Panc1 (cell line): ENCODE measurements around the gene FUNDC2. TPM values are rescaled to one million over a fixed set of nuclear protein-coding genes. Genes with fewer than 3 reads are reported as not detected.

Experiments
- ATAC-seq: fragments of 200-7000 bp; cut with Tn5 transposase; 2 replicates; pipeline ENCODE4 v1.9.1; 2020; ENCODE audit warnings: mild to moderate bottlenecking, moderate library complexity
- BruUV-seq: library from RNA; stranded (reverse); fragments of 400-500 nt; replicated peaks from 2 replicates; lab custom pipeline; 2021; lab: Mats Ljungman, UMichigan
- CTCF ChIA-PET: fragments of 300-600 bp; sonication (Branson Sonifier 250); formaldehyde crosslinking; loops from one replicate; lab custom pipeline; 2022; ENCODE audit warnings: antibody characterized with exemption; lab: Charles Lee
- POLR2A ChIA-PET: fragments of 300-600 bp; sonication (Branson Sonifier 250); formaldehyde crosslinking; loops from one replicate; lab custom pipeline; 2022; ENCODE audit warnings: antibody characterized with exemption; lab: Charles Lee
- DNase-seq: peaks from one replicate; pipeline ENCODE4 v3.0.0-alpha.2; 2010; ENCODE audit warnings: low read depth, low spot score
- H3K27ac ChIP-seq: 2 replicates; pipeline ENCODE4 v1.5.1; 2011; ENCODE audit warnings: mild to moderate bottlenecking, low read length, inconsistent platforms
- H3K27me3 ChIP-seq: fragments of 200-500 bp; sonication (Bioruptor generic); 2 replicates; pipeline ENCODE4 v1.6.0; 2014; ENCODE audit warnings: low read length, inconsistent platforms; ENCODE audit not compliant: control insufficient read depth, insufficient read depth
- H3K36me3 ChIP-seq: fragments of 200-500 bp; sonication (Bioruptor generic); 2 replicates; pipeline ENCODE4 v1.5.1; 2014; ENCODE audit warnings: inconsistent platforms, mild to moderate bottlenecking, low read length, moderate library complexity; ENCODE audit not compliant: control insufficient read depth, insufficient read depth
- H3K4me1 ChIP-seq: 2 replicates; pipeline ENCODE4 v1.5.1; 2011; ENCODE audit warnings: inconsistent platforms, mild to moderate bottlenecking, low read length, moderate library complexity; ENCODE audit not compliant: control insufficient read depth, insufficient read depth
- H3K4me3 ChIP-seq, 2 experiments: 2 replicates each; pipeline ENCODE4 v1.5.1; 2011 to 2012; ENCODE audit warnings: low read depth in 2 of 2, low read length in 2 of 2, mild to moderate bottlenecking in 2 of 2, inconsistent platforms in 1 of 2, moderate library complexity in 1 of 2
- H3K9me3 ChIP-seq: fragments of 200-500 bp; sonication (Bioruptor generic); 2 replicates; pipeline ENCODE4 v1.5.1; 2014; ENCODE audit warnings: low read depth, mild to moderate bottlenecking, inconsistent platforms, low read length, moderate library complexity; ENCODE audit not compliant: control insufficient read depth, insufficient read depth
- POLR2AphosphoS5 ChIP-seq: IDR thresholded peaks from 2 replicates; pipeline ENCODE4 v1.6.1; 2012; ENCODE audit warnings: mild to moderate bottlenecking, low read depth, low read length, moderate library complexity
- SIN3A ChIP-seq: IDR thresholded peaks from 2 replicates; pipeline ENCODE4 v1.6.1; 2012; ENCODE audit warnings: low read depth, mild to moderate bottlenecking, low read length, moderate library complexity, borderline replicate concordance; ENCODE audit not compliant: insufficient read depth
- TCF7L2 ChIP-seq: IDR thresholded peaks from 2 replicates; pipeline ENCODE4 v1.6.1; 2011; ENCODE audit warnings: mild to moderate bottlenecking, low read depth, low read length, inconsistent platforms
- in situ Hi-C: cut with HindIII; loops from 2 replicates; pipeline ENCODE4 v1.10.0; 2016; ENCODE audit warnings: low sequenced_read_pairs, low pct_unique_long_range_greater_than_20kb
- intact Hi-C: fragments of 100-400 bp; cut with micrococcal nuclease; formaldehyde crosslinking; loops from one replicate; pipeline ENCODE4 v1.10.0; 2022; ENCODE audit not compliant: unreplicated experiment
- total RNA-seq: library from RNA; stranded (reverse); gene quantifications from one replicate; pipeline ENCODE4 v1.2.1, GENCODE V29; 2021; ENCODE audit not compliant: unreplicated experiment
- TF ChIP-seq, protein P1 (sequence below), 2 experiments: IDR thresholded peaks; 2 replicates each; pipeline ENCODE4 v1.6.1; 2011 to 2012; ENCODE audit warnings: low read depth in 2 of 2, control low read depth in 1 of 2, low read length in 1 of 2, mild to moderate bottlenecking in 1 of 2, moderate library complexity in 1 of 2; ENCODE audit not compliant: insufficient read depth in 1 of 2
- TF ChIP-seq, protein P2 (sequence below): fragments of 450-650 bp; IDR thresholded peaks from 2 replicates; pipeline ENCODE4 v1.5.1; 2017; ENCODE audit warnings: mild to moderate bottlenecking

The FUNDC2 gene
- total RNA-seq, 1 experiment from 2014 or later = 68.8 TPM

DNA sequence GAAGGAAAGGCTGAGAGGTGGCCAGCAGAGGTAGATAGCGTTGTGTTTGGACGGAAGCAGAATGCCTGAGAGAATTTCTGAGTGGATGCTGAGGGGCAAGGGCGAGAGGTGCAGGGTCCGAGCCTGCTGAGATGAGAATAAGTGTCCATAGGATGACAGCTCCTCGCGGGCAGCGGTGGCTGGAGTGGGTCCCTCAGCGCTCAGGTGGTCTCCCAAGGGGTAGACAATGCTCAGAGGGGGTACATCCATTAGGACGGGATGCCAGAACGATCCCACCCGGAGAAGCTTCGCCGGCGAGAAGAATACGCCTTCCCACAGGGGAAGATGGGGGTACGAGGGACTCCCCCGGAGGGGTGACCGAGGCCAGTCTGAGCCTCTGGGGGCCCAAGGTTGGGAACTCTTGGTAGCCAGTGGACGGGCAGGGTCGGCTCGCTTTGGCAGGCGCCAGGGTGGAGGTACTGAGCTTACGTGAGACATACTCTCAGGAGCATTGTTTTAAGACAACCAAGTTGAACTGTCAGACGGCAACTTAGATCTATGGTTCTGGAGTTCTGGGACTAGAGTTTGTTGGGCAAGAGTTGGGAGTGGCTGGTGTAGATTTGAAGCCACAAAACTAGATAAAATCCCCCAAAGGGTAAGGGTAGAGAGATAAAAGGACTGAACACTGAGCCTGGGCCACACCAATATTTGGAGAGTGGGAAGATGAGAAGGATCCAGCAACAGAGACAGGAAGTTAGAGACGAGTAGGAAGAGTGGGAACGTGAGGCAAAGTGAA, 60.5 kb downstream of the FUNDC2 start:
- Histone ChIP-seq H3K27me3 (no peaks in the 10 kb centered on the region), H3K4me3 (no peak overlapping the region), H3K27ac (no peak overlapping the region), H3K9me3 (no peaks in the 10 kb centered on the region), H3K4me1 (no peaks in the 10 kb centered on the region), H3K36me3 (peaks cover 2% of the 10 kb centered on the region; the same call in 1 of the 2 replicates)
- DNase-seq (no peak), ATAC-seq (no peak)
- POLR2A ChIA-PET = no interaction called here
- TF ChIP-seq SIN3A (no peak), TCF7L2 (no peak), POLR2AphosphoS5 (no peak)
- TF ChIP-seq, protein P1, sequence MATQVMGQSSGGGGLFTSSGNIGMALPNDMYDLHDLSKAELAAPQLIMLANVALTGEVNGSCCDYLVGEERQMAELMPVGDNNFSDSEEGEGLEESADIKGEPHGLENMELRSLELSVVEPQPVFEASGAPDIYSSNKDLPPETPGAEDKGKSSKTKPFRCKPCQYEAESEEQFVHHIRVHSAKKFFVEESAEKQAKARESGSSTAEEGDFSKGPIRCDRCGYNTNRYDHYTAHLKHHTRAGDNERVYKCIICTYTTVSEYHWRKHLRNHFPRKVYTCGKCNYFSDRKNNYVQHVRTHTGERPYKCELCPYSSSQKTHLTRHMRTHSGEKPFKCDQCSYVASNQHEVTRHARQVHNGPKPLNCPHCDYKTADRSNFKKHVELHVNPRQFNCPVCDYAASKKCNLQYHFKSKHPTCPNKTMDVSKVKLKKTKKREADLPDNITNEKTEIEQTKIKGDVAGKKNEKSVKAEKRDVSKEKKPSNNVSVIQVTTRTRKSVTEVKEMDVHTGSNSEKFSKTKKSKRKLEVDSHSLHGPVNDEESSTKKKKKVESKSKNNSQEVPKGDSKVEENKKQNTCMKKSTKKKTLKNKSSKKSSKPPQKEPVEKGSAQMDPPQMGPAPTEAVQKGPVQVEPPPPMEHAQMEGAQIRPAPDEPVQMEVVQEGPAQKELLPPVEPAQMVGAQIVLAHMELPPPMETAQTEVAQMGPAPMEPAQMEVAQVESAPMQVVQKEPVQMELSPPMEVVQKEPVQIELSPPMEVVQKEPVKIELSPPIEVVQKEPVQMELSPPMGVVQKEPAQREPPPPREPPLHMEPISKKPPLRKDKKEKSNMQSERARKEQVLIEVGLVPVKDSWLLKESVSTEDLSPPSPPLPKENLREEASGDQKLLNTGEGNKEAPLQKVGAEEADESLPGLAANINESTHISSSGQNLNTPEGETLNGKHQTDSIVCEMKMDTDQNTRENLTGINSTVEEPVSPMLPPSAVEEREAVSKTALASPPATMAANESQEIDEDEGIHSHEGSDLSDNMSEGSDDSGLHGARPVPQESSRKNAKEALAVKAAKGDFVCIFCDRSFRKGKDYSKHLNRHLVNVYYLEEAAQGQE (IDR thresholded peaks at IDR 0.05; ENCODE audit: insufficient read depth in 1 of 2, low read depth in 2 of 2, low read length in 1 of 2) = no peak
- TF ChIP-seq, protein P2, sequence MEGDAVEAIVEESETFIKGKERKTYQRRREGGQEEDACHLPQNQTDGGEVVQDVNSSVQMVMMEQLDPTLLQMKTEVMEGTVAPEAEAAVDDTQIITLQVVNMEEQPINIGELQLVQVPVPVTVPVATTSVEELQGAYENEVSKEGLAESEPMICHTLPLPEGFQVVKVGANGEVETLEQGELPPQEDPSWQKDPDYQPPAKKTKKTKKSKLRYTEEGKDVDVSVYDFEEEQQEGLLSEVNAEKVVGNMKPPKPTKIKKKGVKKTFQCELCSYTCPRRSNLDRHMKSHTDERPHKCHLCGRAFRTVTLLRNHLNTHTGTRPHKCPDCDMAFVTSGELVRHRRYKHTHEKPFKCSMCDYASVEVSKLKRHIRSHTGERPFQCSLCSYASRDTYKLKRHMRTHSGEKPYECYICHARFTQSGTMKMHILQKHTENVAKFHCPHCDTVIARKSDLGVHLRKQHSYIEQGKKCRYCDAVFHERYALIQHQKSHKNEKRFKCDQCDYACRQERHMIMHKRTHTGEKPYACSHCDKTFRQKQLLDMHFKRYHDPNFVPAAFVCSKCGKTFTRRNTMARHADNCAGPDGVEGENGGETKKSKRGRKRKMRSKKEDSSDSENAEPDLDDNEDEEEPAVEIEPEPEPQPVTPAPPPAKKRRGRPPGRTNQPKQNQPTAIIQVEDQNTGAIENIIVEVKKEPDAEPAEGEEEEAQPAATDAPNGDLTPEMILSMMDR = no peak
- no TSS peak for BruUV-seq
- CTCF ChIA-PET = interaction anchor here (0.7 kb wide), 5 partner anchors 12 to 566 kb away, joined by 3 to 4 read pairs (median 3); no protein-coding TSS in a partner anchor
- in situ Hi-C loops = no loop called here
- intact Hi-C loops = no loop called here

DNA sequence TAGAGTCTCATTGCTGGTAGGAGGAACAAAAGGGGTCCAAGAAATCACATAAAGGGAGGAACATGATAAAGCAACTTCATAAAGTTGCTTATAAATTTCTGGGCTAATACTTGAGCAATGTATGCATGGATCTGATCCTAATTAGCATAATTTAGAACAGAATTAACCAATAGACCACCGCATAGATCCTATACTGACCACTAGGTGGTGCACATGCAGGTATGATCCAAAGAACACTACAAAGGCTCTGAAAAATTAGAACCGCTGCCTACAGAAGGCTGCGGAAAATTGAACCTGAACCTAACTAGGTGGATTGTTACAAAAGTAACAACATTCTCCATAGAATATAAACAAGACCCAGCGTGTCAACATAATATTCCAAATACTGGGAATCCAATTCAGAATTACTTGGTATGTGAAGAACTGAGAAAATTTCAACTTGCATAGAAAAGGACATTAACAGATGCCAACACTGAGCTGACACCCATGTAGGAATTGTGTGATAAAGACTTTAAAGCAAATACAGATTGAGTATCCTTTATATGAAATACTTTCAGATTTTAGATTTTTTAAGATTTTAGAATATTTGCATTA, 67.9 kb downstream of the FUNDC2 start:
- H3K36me3 ChIP-seq = peaks cover 2% of the 10 kb centered on the region; the same call in 1 of the 2 replicates
- no peaks in the 10 kb centered on the region for H3K9me3 ChIP-seq
- no peak overlapping the region for H3K27ac ChIP-seq
- H3K4me1 ChIP-seq = no peaks in the 10 kb centered on the region
- TF ChIP-seq TCF7L2 (no peak), SIN3A (no peak)
- TF ChIP-seq, protein P2 = peak; percentile 75; the same call in 1 of the 2 replicates
- TF ChIP-seq, protein P1 (IDR thresholded peaks at IDR 0.05; ENCODE audit: insufficient read depth in 1 of 2, low read depth in 2 of 2, low read length in 1 of 2) = no peak
- no peak for DNase-seq
- H3K27me3 ChIP-seq = no peaks in the 10 kb centered on the region
- no peak overlapping the region for H3K4me3 ChIP-seq
- ChIA-PET POLR2A (interaction anchor here (0.7 kb wide), 1 partner anchor 68 kb away, joined by 3 read pairs; the partner anchor contains the start of gene FUNDC2), CTCF (interaction anchor here (0.6 kb wide), 2 partner anchors 10 to 311 kb away, joined by 3 read pairs; no protein-coding TSS in a partner anchor)
- no TSS peak for BruUV-seq
- intact Hi-C loops = loop anchor here (10.0 kb wide), 2 partner anchors 120 to 730 kb away; partner anchors contain the start of gene VBP1
- ATAC-seq = peak; percentile 89
- in situ Hi-C loops = no loop called here
